ENCODE results near the gene TMEM185B.
"Not testable (repeated sequence)": the region's sequence is repeated elsewhere in the genome, so short reads cannot be mapped to it uniquely, and the experiment has no call there.

The TMEM185B gene

GRCh38 chr2:120251078-120251477 lies 27.9 kb upstream of the TMEM185B start:
- DNase-seq (ENCODE audit: low spot score) = no peak

DNA sequence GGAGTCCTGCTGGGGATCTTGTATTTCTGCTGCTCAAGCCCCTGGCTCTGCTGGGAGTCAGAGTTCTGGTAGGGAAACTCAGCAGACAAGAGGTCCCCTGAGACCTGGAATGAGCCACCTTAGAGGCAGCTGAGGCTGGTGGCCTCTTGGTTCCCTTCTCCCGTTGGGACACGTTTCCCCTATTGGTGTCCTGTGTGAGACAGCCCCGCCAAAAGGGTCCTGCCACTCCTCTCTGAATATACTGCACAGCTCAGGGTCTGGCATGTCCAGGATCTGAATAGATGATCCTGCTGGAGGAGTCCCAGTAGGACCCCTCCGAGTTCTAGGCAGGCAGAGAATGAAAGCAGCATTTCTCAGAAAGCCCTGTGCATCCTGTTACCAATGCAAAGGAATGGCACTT lies 27.4 kb upstream of the TMEM185B start:
- DNase-seq (ENCODE audit: low spot score) = no peak

- no peak for DNase-seq (ENCODE audit: low spot score)
Measured at GRCh38 chr2:120247851-120248250, 24.7 kb upstream of the TMEM185B start.

GRCh38 chr2:120246546-120247300 lies 23.5 kb upstream of the TMEM185B start:
- no peak for DNase-seq (ENCODE audit: low spot score)

GRCh38 chr2:120245520-120246332 lies 22.5 kb upstream of the TMEM185B start:
- no peak for DNase-seq (ENCODE audit: low spot score)

GRCh38 chr2:120244656-120245519 lies 21.7 kb upstream of the TMEM185B start:
- no peak for DNase-seq (ENCODE audit: low spot score)

GRCh38 chr2:120243875-120244553 lies 20.8 kb upstream of the TMEM185B start:
- DNase-seq (ENCODE audit: low spot score) = no peak

- DNase-seq (ENCODE audit: low spot score) = peak; percentile 53
Measured at GRCh38 chr2:120243211-120243610, 20.0 kb upstream of the TMEM185B start.

- no peak for DNase-seq (ENCODE audit: low spot score)
Measured at GRCh38 chr2:120241684-120242083, 18.5 kb upstream of the TMEM185B start.

DNA sequence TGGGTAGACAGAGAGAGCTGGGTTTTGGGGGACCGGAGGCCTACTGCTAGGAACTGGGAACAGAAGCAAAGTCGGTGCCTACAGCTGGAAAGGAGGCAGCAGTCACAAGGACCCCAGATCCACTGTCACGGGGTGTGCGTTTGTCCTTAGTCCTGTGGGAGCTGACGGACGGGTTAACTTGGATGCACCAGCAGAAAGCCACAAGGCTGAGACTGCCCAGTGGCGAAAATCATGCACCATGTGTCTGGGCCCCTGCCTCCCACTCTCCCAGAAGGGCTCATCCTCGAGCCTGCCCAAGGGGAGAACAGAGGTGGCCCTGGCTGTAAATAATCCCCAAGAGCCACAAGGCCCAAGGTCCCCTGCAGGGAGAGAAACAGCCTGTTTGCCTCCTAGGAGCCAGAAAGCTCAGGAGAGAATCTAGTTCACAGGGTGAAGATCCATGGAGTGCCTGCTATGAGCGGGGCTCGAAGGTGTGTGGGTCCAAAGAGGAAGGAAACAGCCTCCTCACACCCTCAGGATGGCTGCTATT lies 17.8 kb upstream of the TMEM185B start:
- no peak for DNase-seq (ENCODE audit: low spot score)

DNA sequence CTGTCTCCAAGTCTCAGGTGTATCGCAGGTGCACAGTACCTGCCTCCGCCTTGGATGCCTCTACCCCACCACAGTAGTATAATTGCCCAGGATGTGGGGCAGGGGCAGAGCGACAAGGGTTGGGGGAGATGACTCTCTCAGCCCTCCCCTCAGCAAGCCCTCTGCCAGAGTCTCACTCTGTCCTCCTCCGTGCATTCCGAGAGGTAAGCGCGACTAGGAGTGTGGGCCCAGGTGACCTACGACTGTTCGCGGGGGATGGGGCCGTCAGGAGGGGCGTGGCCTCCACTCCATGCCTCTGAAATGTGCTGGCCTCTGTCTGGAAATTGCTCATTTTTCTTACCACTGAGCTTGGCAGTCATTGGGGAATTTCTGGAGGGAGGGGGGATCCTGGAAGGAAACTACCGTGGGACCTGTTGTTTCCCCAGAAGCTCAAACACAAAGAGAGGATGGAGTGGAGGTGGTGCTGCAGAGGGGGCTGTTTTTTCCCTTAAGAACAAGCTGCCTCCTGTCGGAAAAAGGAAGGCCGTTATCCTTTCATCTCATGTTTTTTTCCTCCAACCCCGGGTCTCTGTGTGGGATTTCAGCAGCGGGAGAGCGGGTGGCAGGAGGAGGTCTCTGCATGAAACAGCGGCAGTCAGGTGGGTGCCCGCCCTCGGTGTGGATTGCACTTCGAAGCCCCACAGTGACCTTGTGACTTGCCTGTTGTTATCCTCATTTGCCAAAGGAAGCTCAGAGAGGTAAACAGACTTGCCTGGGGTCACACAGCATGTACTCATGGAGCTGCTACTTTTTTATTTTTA lies 16.5 kb upstream of the TMEM185B start:
- peak; percentile 84 for DNase-seq (ENCODE audit: low spot score)

DNA sequence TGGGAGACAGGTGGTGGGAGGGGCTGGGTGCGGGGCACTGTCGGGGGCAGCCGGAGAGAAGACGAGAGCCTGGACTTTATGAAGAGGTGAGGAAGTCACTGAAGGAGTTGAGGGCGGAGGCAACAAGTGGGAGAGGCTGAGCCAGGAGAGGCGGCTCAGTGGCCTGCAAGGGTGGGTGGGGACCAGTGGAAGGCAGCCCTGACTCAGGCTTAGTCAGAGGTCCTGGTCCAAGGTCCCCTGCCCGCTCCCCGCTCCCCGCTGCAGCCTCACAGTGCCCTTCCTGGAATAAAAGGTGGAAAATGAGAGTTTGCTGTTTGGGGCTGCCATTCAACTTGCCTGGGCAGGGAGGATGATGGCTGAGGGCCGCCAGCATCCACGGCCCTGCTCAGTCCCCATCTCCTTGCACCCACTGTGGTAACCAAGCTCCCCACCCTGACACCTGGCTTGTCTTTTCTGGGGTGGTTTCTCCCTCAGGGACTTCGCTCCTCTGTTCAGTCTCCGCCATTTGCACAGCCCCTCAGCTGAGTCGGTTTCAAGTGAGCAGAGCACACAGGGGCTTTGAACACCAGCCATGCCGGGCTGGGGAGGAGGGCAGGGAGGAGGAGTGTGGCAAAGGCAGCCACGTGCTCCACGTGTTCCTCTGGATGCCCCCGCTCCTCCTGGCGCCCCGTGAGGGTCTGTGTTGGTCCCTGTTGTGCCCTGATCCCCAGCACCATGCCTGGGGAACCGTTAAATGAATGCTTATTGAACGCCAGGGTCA lies 15.7 kb upstream of the TMEM185B start:
- peak; percentile 84 for DNase-seq (ENCODE audit: low spot score)

DNA sequence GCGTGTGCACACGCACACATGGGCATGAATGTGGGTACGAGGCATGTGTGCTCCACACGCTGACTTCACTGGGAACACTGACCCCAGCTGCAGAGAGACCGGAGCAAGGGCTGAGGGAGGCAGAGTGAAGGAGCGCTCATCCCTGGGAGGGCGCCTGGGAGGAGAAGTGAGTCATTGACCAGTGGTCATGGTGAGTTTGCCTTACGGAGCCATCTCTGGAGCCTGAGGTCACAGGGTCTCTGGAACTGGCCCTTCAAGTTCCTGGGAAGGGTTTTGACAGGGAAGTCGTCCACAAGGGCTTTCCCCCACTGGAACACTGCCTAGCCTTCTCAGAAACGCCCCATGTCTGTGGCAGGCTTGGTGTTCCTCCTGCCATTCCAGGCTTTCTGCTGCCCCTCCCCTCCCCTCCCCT lies 14.3 kb upstream of the TMEM185B start:
- peak; percentile 92 for DNase-seq (ENCODE audit: low spot score)

- DNase-seq (ENCODE audit: low spot score) = no peak
Measured at GRCh38 chr2:120236791-120237190, 13.6 kb upstream of the TMEM185B start.

DNA sequence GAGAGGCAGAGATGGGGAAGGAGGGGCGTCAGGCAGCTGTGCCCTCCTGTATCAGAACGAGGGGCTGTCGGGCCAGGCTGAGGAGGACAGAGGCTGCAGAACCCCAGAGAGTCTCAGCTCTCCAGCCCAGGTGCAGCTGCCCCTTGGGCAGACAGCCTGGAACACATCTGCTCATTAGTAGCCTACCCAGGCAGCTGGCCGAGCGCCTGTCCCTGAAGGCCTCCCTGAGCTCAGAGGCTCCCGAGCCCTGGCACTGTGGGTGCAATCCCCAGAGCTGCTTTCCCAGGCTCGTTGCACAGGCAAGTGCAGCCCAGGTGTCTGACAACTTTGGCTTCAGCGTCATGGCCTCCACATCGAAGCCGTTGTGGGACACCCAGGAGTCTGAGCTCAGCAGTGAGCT lies 13.1 kb upstream of the TMEM185B start:
- DNase-seq (ENCODE audit: low spot score) = no peak

DNA sequence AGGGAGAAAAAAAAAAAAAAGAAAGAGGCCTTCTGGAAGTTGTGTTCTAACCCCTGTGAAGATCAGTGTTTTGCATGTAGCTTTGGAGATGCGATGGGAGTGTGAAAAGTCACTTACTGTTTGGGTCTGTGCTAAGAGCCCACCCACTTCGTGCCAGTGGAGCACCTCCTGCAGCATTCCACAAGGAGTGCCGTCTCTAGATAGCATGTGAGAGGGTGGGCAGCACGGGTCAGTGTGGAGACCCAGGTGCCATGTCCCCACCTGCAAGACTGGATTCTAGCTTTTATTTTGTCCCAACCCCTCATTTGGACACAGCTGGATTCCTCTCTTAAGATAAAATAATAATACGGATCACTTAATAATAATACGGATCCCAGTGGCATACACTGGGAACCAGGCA lies 12.5 kb upstream of the TMEM185B start:
- no peak for DNase-seq (ENCODE audit: low spot score)

GRCh38 chr2:120235158-120235557 lies 12.0 kb upstream of the TMEM185B start:
- DNase-seq (ENCODE audit: low spot score) = not testable (repeated sequence)

GRCh38 chr2:120233292-120233691 lies 10.1 kb upstream of the TMEM185B start:
- no peak for DNase-seq (ENCODE audit: low spot score)

DNA sequence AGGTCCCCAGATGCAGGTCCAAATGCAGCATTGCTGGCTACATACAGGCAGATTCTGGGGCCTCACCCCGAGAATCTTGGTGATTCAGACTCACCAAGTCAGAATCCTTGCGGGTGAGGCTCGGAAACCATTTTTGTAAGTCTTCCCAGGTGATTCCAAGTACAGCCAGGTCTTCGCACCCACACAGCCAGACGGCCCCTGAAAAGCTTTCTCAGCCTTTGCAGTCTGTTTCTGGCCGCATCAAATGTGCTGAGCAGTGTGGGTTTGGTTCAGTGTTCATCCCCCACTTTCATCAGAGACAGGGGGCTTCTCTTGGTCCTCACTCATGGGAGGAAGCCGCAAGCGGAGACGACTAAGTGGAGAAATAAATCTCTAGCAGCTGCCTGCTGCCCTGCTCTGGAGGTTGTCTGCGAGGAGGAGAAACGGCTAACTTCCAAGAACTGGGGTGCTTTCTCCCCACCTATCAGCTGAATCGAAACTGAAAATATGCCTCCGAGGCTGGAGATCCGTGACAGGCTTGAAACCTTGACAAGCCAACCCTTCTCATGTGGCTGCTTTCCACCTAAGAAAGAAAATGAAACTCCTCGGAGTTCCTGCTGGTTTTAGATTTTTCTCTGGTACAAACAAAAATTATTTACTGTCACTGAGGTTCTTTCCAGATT lies 8.9 kb upstream of the TMEM185B start:
- DNase-seq (ENCODE audit: low spot score) = peak; percentile 57
